Measurements from ENCODE around the gene FRMPD2. TPM values are rescaled to one million over a fixed set of nuclear protein-coding genes. Genes with fewer than 3 reads are reported as not detected.
"Not testable (repeated sequence)": the region's sequence is repeated elsewhere in the genome, so short reads cannot be mapped to it uniquely, and the experiment has no call there.

FRMPD2 gene
- total RNA-seq, 1 experiment from 2014 or later = 1.1 TPM

DNA sequence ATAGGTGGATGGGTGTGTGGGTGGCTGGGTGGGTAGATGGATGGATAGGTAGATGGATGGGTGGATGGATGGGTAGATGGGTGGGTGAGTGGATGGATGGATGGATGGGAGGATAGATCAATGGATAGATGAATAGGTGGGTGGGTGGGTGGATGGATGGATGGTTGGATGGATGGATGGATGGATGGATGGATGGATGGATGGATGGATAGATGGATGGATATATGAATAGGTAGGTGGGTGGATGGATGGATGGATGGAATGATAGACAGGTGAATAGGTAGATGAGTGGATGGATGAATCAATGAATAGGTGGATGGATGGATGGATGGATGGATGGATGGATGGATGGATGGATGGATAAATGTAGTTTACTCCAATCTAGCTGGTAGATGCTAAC, 52.7 kb downstream of the FRMPD2 start (continued):
- no peak for TF ChIP-seq ZNF423 (CRISPR knock-in tag; IDR thresholded peaks at IDR 0.05)
- no peak for TF ChIP-seq CREM (CRISPR knock-in tag; IDR thresholded peaks at IDR 0.05)

GRCh38 chr10:48221031-48221430, 53.5 kb downstream of the FRMPD2 start:
- H3K4me3 Mint-ChIP-seq; POLR2A ChIA-PET; CTCF ChIA-PET; H3K27me3 Mint-ChIP-seq (ENCODE audit: low read depth); ATAC-seq; H3K36me3 Mint-ChIP-seq; DNase-seq (ENCODE audit: low spot score); H3K4me1 Mint-ChIP-seq; H3K27ac Mint-ChIP-seq: not testable (repeated sequence)
- peaks cover 19% of the 10 kb centered on the region for H3K9me3 Mint-ChIP-seq

DNA sequence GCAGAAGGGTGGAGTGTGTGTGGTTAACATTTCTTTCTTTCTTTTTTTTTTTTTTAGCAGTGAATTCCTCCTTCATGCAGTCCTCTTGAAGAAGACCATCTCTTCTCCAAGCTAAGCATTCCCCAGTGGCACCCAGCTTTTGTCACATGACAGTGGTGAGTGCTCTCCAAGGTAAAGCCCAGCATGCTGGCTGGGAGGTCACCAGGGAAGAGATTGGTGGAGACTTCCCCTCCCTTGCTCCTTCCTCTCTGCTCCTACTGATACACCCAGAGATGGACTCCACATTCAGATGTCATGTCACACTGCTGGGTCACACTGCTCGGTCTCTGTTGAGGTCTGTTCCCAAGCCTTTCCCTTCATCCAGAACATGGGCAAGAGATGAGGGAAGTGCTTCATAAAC, 55.3 kb downstream of the FRMPD2 start:
- TF ChIP-seq E2F1 (CRISPR knock-in tag; IDR thresholded peaks at IDR 0.05) (no peak), JUN (CRISPR knock-in tag; IDR thresholded peaks at IDR 0.05) (no peak), OVOL2 (CRISPR knock-in tag; IDR thresholded peaks at IDR 0.05; ENCODE audit: borderline replicate concordance) (no peak), ZNF263 (CRISPR knock-in tag; IDR thresholded peaks at IDR 0.05; ENCODE audit: low read depth) (no peak), NFE2L1 (CRISPR knock-in tag; IDR thresholded peaks at IDR 0.05) (no peak), ELF4 (CRISPR knock-in tag; IDR thresholded peaks at IDR 0.05; ENCODE audit: low read depth) (no peak)
- TF ChIP-seq, protein P1, sequence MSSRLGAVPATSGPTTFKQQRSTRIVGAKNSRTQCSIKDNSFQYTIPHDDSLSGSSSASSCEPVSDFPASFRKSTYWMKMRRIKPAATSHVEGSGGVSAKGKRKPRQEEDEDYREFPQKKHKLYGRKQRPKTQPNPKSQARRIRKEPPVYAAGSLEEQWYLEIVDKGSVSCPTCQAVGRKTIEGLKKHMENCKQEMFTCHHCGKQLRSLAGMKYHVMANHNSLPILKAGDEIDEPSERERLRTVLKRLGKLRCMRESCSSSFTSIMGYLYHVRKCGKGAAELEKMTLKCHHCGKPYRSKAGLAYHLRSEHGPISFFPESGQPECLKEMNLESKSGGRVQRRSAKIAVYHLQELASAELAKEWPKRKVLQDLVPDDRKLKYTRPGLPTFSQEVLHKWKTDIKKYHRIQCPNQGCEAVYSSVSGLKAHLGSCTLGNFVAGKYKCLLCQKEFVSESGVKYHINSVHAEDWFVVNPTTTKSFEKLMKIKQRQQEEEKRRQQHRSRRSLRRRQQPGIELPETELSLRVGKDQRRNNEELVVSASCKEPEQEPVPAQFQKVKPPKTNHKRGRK (CRISPR knock-in tag; IDR thresholded peaks at IDR 0.05; ENCODE audit: borderline replicate concordance) = no peak
- CTCF ChIA-PET = interaction anchor here (0.6 to 1.2 kb wide), 2 partner anchors 71 to 101 kb away, joined by 3 to 5 read pairs; no protein-coding TSS in a partner anchor
- Mint-ChIP-seq H3K36me3 (no peaks in the 10 kb centered on the region), H3K4me3 (no peak overlapping the region), H3K27ac (no peak overlapping the region), H3K4me1 (no peaks in the 10 kb centered on the region; the same call in 1 of the 2 replicates), H3K9me3 (peaks cover 26% of the 10 kb centered on the region), H3K27me3 (ENCODE audit: low read depth) (peaks cover 2% of the 10 kb centered on the region; the same call in 1 of the 2 replicates)
- DNase-seq (ENCODE audit: low spot score) (no peak), ATAC-seq (no peak)
- POLR2A ChIA-PET = no interaction called here

GRCh38 chr10:48216744-48217143, 57.8 kb downstream of the FRMPD2 start:
- no peak for ATAC-seq
- Mint-ChIP-seq H3K36me3 (no peaks in the 10 kb centered on the region), H3K9me3 (peaks cover 20% of the 10 kb centered on the region), H3K27me3 (ENCODE audit: low read depth) (no peaks in the 10 kb centered on the region; the same call in 1 of the 2 replicates), H3K4me3 (no peak overlapping the region), H3K4me1 (no peaks in the 10 kb centered on the region), H3K27ac (no peak overlapping the region)
- TF ChIP-seq IRF1 (CRISPR knock-in tag; IDR thresholded peaks at IDR 0.05) = no peak
- no peak for TF ChIP-seq MLX (CRISPR knock-in tag; IDR thresholded peaks at IDR 0.05)
- TF ChIP-seq, protein P2, sequence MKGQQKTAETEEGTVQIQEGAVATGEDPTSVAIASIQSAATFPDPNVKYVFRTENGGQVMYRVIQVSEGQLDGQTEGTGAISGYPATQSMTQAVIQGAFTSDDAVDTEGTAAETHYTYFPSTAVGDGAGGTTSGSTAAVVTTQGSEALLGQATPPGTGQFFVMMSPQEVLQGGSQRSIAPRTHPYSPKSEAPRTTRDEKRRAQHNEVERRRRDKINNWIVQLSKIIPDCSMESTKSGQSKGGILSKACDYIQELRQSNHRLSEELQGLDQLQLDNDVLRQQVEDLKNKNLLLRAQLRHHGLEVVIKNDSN (CRISPR knock-in tag; IDR thresholded peaks at IDR 0.05) = no peak
- TF ChIP-seq, protein P3, sequence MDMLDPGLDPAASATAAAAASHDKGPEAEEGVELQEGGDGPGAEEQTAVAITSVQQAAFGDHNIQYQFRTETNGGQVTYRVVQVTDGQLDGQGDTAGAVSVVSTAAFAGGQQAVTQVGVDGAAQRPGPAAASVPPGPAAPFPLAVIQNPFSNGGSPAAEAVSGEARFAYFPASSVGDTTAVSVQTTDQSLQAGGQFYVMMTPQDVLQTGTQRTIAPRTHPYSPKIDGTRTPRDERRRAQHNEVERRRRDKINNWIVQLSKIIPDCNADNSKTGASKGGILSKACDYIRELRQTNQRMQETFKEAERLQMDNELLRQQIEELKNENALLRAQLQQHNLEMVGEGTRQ (CRISPR knock-in tag; IDR thresholded peaks at IDR 0.05) = no peak
- TF ChIP-seq, protein P4, sequence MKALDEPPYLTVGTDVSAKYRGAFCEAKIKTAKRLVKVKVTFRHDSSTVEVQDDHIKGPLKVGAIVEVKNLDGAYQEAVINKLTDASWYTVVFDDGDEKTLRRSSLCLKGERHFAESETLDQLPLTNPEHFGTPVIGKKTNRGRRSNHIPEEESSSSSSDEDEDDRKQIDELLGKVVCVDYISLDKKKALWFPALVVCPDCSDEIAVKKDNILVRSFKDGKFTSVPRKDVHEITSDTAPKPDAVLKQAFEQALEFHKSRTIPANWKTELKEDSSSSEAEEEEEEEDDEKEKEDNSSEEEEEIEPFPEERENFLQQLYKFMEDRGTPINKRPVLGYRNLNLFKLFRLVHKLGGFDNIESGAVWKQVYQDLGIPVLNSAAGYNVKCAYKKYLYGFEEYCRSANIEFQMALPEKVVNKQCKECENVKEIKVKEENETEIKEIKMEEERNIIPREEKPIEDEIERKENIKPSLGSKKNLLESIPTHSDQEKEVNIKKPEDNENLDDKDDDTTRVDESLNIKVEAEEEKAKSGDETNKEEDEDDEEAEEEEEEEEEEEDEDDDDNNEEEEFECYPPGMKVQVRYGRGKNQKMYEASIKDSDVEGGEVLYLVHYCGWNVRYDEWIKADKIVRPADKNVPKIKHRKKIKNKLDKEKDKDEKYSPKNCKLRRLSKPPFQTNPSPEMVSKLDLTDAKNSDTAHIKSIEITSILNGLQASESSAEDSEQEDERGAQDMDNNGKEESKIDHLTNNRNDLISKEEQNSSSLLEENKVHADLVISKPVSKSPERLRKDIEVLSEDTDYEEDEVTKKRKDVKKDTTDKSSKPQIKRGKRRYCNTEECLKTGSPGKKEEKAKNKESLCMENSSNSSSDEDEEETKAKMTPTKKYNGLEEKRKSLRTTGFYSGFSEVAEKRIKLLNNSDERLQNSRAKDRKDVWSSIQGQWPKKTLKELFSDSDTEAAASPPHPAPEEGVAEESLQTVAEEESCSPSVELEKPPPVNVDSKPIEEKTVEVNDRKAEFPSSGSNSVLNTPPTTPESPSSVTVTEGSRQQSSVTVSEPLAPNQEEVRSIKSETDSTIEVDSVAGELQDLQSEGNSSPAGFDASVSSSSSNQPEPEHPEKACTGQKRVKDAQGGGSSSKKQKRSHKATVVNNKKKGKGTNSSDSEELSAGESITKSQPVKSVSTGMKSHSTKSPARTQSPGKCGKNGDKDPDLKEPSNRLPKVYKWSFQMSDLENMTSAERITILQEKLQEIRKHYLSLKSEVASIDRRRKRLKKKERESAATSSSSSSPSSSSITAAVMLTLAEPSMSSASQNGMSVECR (CRISPR knock-in tag; IDR thresholded peaks at IDR 0.05; ENCODE audit: borderline replicate concordance) = no peak
- no peak for TF ChIP-seq ZMAT4 (CRISPR knock-in tag; IDR thresholded peaks at IDR 0.05)
- no peak for TF ChIP-seq ZNF416 (CRISPR knock-in tag; IDR thresholded peaks at IDR 0.05)
- no peak for TF ChIP-seq E2F1 (CRISPR knock-in tag; IDR thresholded peaks at IDR 0.05)
- no peak for TF ChIP-seq ATF1 (CRISPR knock-in tag; IDR thresholded peaks at IDR 0.05)
- DNase-seq (ENCODE audit: low spot score) = no peak
- POLR2A ChIA-PET = no interaction called here
- CTCF ChIA-PET = interaction anchor here (1.5 kb wide), 1 partner anchor 73 kb away, joined by 6 read pairs; no protein-coding TSS in a partner anchor

All from WTC11 (cell line).